Transverse colon (tissue), 4 donors: ENCODE measurements around the gene ERC2. TPM values are rescaled to one million over a fixed set of nuclear protein-coding genes. Genes with fewer than 3 reads are reported as not detected.

Experiments
- DNase-seq: peaks from one replicate; pipeline ENCODE4 v3.0.0-alpha.2; 2019
- H3K27ac ChIP-seq, 4 donors: fragments of 200-600 bp; sonication (generic); 2 replicates each; pipeline ENCODE4 v1.5.1; 2016 to 2018; ENCODE audit warnings: inconsistent platforms in 4 of 4
- H3K27me3 ChIP-seq: fragments of 200-600 bp; sonication (generic); 2 replicates; pipeline ENCODE4 v1.5.1; 2017; ENCODE audit warnings: inconsistent platforms
- H3K36me3 ChIP-seq, 4 donors: fragments of 200-600 bp; sonication (generic); 2 replicates each; pipeline ENCODE4 v1.5.1; 2017 to 2019; ENCODE audit warnings: inconsistent platforms in 4 of 4
- H3K4me1 ChIP-seq, 4 donors: fragments of 200-600 bp; sonication (generic); 2 replicates each; pipeline ENCODE4 v1.5.1; 2017 to 2020; ENCODE audit warnings: inconsistent platforms in 4 of 4
- H3K4me3 ChIP-seq, 4 donors: fragments of 200-600 bp; sonication (generic); 1 replicate in 1 of 4; 2 replicates in 3 of 4; pipeline versions ENCODE4 v1.5.1 to v1.6.1; 2017 to 2019; ENCODE audit warnings: inconsistent platforms in 4 of 4
- H3K9me3 ChIP-seq, 2 donors: fragments of 200-600 bp; sonication (generic); 2 replicates each; pipeline ENCODE4 v1.5.1; 2017 to 2019; ENCODE audit warnings: inconsistent platforms in 2 of 2
- CTCF ChIP-seq, 5 experiments: fragments of 200-600 bp in 3 of 5; fragments of 450-650 bp in 2 of 5; sonication (generic) in 3 of 5; IDR thresholded peaks; 1 replicate in 2 of 5; 2 replicates in 3 of 5; pipeline ENCODE4 v1.5.1; 2016 to 2017; ENCODE audit warnings: antibody characterized with exemption in 5 of 5, inconsistent platforms in 3 of 5, mild to moderate bottlenecking in 2 of 5, moderate library complexity in 1 of 5
- EP300 ChIP-seq: sonication (generic); formaldehyde crosslinking; IDR thresholded peaks from one replicate; pipeline ENCODE4 v1.6.1; 2017; ENCODE audit warnings: antibody characterized with exemption, low read depth
- POLR2A ChIP-seq: fragments of 450-650 bp; IDR thresholded peaks from one replicate; pipeline ENCODE4 v1.6.1; 2016; ENCODE audit warnings: antibody characterized with exemption, mild to moderate bottlenecking, moderate library complexity
- POLR2AphosphoS5 ChIP-seq, 3 donors: sonication (generic); formaldehyde crosslinking; IDR thresholded peaks; one replicate each; pipeline ENCODE4 v1.6.1; 2016; ENCODE audit warnings: antibody characterized with exemption in 3 of 3
- WGBS, 2 donors: methylation state at CpG; one replicate each; pipeline ENCODE4 v1.1.5; 2018; ENCODE audit warnings: low coverage in 1 of 2; 5-methylcytosine and 5-hydroxymethylcytosine counted together
- in situ Hi-C, 4 donors: fragments of 200-750 bp; cut with MboI; loops; one replicate each; pipeline versions ENCODE4 v1.15.0 to v1.15.1; 2017; ENCODE audit warnings: low sequenced_read_pairs in 3 of 4, low pct_ligation_motif_present in 1 of 4, low pct_unique_long_range_greater_than_20kb in 1 of 4
- intact Hi-C: fragments of 100-400 bp; cut with DNase I; formaldehyde crosslinking; loops from one replicate; pipeline ENCODE4 v1.15.1; 2023; ENCODE audit warnings: low total_unique reads
- total RNA-seq, 4 donors: library from RNA; depleted of rRNA; stranded (reverse); fragments of >200 nt; gene quantifications; one replicate each; pipeline ENCODE4 v1.1.0, GENCODE V29; 2016

The ERC2 gene
- total RNA-seq, 4 donors from 2014 or later, result 0.41 to 1.3 TPM; not detected in 2

- H3K36me3 ChIP-seq, result no peaks in the 10 kb centered on the region
- H3K9me3 ChIP-seq, result no peaks in the 10 kb centered on the region
- no peak for DNase-seq
- peaks cover 6 to 57% (median 40%) of the 10 kb centered on the region in 4 donors for H3K4me1 ChIP-seq
- peak overlapping the region in 2 of 4 donors; percentile 28 to 30 for H3K4me3 ChIP-seq
- peaks cover 83% of the 10 kb centered on the region for H3K27me3 ChIP-seq
- in situ Hi-C loops (loop anchor here (10.0 to 25.0 kb wide), 7 partner anchors 242 to 780 kb away; no protein-coding TSS in a partner anchor), intact Hi-C loops (loop anchor here (5.0 to 10.0 kb wide), 2 partner anchors 242 to 770 kb away; no protein-coding TSS in a partner anchor)
- H3K27ac ChIP-seq, result peak overlapping the region in 2 of 4 donors; percentile 40 to 47
- TF ChIP-seq POLR2AphosphoS5 (IDR thresholded peaks at IDR 0.05), result no peak
- TF ChIP-seq EP300, result no peak
- TF ChIP-seq POLR2A, result no peak
- no peak for TF ChIP-seq CTCF (IDR thresholded peaks at IDR 0.05)
- WGBS, 2 donors, result 19% methylated on average over 34 of the region's 38 CpGs; no CpG with 5 or more reads in 1 of the 2 donors
Observed at GRCh38 chr3:55482496-55483195, 985.6 kb downstream of the ERC2 start.

GRCh38 chr3:55481744-55482495 is 986.3 kb downstream of the ERC2 start:
- no peaks in the 10 kb centered on the region for H3K9me3 ChIP-seq
- no peaks in the 10 kb centered on the region for H3K36me3 ChIP-seq
- H3K27me3 ChIP-seq, result peaks cover 76% of the 10 kb centered on the region
- WGBS, 2 donors, result 19% methylated on average over 30 of the region's 37 CpGs; no CpG with 5 or more reads in 1 of the 2 donors
- intact Hi-C loops, result loop anchor here (5.0 to 10.0 kb wide), 2 partner anchors 243 to 770 kb away; no protein-coding TSS in a partner anchor
- in situ Hi-C loops, result loop anchor here (10.0 to 25.0 kb wide), 7 partner anchors 243 to 780 kb away; no protein-coding TSS in a partner anchor
- H3K4me1 ChIP-seq, result peaks cover 6 to 52% (median 33%) of the 10 kb centered on the region in 4 donors
- peak overlapping the region in 3 of 4 donors; percentile 21 to 30 (median 28) for H3K4me3 ChIP-seq
- no peak for DNase-seq
- peak in 1 of 5 experiments; percentile 5 for TF ChIP-seq CTCF (IDR thresholded peaks at IDR 0.05)
- TF ChIP-seq POLR2AphosphoS5 (IDR thresholded peaks at IDR 0.05), result no peak
- H3K27ac ChIP-seq, result peak overlapping the region; percentile 11 to 47 (median 40)

- no peak for DNase-seq
- Histone ChIP-seq H3K27ac (peak overlapping the region in 3 of 4 donors; percentile 11 to 47 (median 40)), H3K4me1 (peaks cover 6 to 44% (median 28%) of the 10 kb centered on the region in 4 donors), H3K4me3 (peak overlapping the region; percentile 19 to 30 (median 24)), H3K36me3 (no peaks in the 10 kb centered on the region), H3K27me3 (peaks cover 68% of the 10 kb centered on the region), H3K9me3 (no peaks in the 10 kb centered on the region)
- intact Hi-C loops (loop anchor here (5.0 to 10.0 kb wide), 2 partner anchors 244 to 771 kb away; no protein-coding TSS in a partner anchor), in situ Hi-C loops (loop anchor here (10.0 to 25.0 kb wide), 7 partner anchors 244 to 781 kb away; no protein-coding TSS in a partner anchor)
- whole genome bisulfite sequencing, 2 donors, result 8 to 9% methylated on average over 7 to 27 of the region's 42 CpGs
- TF ChIP-seq CTCF (IDR thresholded peaks at IDR 0.05), result no peak
- no peak for TF ChIP-seq POLR2A
- TF ChIP-seq POLR2AphosphoS5 (IDR thresholded peaks at IDR 0.05), result no peak
- no peak for TF ChIP-seq EP300
Observed at GRCh38 chr3:55480911-55481743, 987.1 kb downstream of the ERC2 start.
